ENCODE data around the gene SLC1A3. TPM values are rescaled to one million over a fixed set of nuclear protein-coding genes. Genes with fewer than 3 reads are reported as not detected.
"Not testable (repeated sequence)": the region's sequence is repeated elsewhere in the genome, so short reads cannot be mapped to it uniquely, and the experiment has no call there.

The SLC1A3 gene
- total RNA-seq, 1 donor from 2014 or later: 14.5 TPM

DNA sequence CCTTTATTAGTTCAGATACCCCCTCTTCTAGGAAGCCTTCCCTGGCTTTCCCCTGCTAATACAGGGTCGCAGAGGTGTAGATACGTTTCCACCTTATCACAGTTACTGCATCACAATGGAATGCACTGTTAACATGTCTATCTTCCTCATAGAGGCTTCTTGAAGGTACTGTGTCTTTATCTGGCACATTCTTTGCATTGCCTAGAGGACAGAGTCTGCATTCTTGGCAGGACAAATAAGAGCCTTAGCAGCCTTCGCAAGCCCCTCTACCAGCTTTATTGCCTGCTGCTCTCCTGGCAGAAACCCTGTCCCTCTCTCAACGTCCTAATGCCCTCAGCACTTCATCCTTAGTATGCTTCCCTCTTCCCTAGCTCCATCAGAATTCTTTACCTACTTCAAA is 31.6 kb downstream of the SLC1A3 start:
- H3K27me3 Mint-ChIP-seq: no peaks in the 10 kb centered on the region
- no peak for DNase-seq (ENCODE audit: low spot score, unreplicated experiment)
- TF ChIP-seq, protein P1, sequence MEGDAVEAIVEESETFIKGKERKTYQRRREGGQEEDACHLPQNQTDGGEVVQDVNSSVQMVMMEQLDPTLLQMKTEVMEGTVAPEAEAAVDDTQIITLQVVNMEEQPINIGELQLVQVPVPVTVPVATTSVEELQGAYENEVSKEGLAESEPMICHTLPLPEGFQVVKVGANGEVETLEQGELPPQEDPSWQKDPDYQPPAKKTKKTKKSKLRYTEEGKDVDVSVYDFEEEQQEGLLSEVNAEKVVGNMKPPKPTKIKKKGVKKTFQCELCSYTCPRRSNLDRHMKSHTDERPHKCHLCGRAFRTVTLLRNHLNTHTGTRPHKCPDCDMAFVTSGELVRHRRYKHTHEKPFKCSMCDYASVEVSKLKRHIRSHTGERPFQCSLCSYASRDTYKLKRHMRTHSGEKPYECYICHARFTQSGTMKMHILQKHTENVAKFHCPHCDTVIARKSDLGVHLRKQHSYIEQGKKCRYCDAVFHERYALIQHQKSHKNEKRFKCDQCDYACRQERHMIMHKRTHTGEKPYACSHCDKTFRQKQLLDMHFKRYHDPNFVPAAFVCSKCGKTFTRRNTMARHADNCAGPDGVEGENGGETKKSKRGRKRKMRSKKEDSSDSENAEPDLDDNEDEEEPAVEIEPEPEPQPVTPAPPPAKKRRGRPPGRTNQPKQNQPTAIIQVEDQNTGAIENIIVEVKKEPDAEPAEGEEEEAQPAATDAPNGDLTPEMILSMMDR (IDR thresholded peaks at IDR 0.05; ENCODE audit: unreplicated experiment): no peak
- H3K4me3 Mint-ChIP-seq (ENCODE audit: low read depth): no peak overlapping the region
- no peak overlapping the region for H3K27ac Mint-ChIP-seq
- H3K9me3 Mint-ChIP-seq (ENCODE audit: low read depth): no peaks in the 10 kb centered on the region
- H3K4me1 Mint-ChIP-seq (ENCODE audit: low read depth): peaks cover 9% of the 10 kb centered on the region
- H3K36me3 Mint-ChIP-seq (ENCODE audit: insufficient read depth): peaks cover 3% of the 10 kb centered on the region

DNA sequence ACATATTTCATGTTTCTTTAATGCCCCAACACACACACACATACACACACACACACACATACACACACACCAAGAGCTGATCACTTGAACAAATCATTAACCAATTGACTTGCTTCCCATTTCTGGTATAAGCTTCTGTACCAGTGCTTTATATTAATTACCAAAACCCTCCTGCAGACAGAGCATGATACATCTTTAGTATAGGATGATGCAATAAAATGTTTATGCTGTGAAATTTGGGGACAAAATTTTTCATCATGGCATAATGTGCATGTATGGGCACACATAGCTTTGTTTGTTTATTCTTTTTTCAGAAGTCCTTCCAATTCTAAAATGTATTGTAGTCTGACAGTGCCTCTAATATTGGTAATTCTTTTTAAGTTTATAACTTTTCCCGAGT is 34.5 kb downstream of the SLC1A3 start:
- no peaks in the 10 kb centered on the region for H3K9me3 Mint-ChIP-seq (ENCODE audit: low read depth)
- DNase-seq (ENCODE audit: low spot score, unreplicated experiment): no peak
- H3K4me1 Mint-ChIP-seq (ENCODE audit: low read depth): peaks cover 9% of the 10 kb centered on the region
- no peaks in the 10 kb centered on the region for H3K36me3 Mint-ChIP-seq (ENCODE audit: insufficient read depth)
- TF ChIP-seq, protein P1 (IDR thresholded peaks at IDR 0.05; ENCODE audit: unreplicated experiment): no peak
- H3K27ac Mint-ChIP-seq: no peak overlapping the region
- H3K27me3 Mint-ChIP-seq: no peaks in the 10 kb centered on the region
- no peak overlapping the region for H3K4me3 Mint-ChIP-seq (ENCODE audit: low read depth)

DNA sequence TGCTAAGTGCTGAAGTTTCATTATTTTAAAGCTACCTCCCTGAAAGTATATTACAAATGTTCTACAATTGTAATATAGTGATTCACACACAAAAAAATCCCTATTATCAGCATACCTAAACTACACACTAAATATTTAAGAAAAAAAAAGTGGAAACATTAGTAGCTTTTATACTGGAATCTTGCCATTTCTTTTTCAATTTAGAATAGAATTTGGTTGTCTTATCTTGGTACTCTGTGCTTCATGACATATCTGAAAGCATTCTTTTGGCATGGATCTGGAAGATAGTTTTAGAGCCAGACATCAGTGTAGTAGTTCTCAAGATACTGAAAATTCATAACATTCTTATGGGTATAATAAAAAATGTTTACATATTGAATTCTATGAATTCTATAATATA is 35.0 kb downstream of the SLC1A3 start:
- no peaks in the 10 kb centered on the region for H3K9me3 Mint-ChIP-seq (ENCODE audit: low read depth)

DNA sequence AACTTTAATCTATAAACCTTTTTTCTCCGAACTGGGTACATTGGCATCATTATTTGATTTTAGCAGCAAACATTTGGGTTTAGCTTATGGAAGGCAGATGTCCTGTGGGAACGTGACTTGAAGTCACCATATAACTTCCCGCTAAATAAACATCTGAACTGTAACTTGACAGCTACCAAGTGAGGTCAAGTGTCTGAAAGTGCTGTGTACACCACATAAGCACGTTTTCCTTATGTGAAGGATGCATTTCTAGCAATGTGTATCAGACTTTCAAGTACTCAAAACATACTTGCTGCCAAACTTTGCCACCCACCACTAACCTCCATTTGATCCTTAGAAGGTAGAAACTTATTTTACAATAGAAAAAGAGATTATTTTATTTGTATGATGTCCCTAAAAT is 35.7 kb downstream of the SLC1A3 start:
- no peaks in the 10 kb centered on the region for H3K27me3 Mint-ChIP-seq
- H3K36me3 Mint-ChIP-seq (ENCODE audit: insufficient read depth): no peaks in the 10 kb centered on the region
- DNase-seq (ENCODE audit: low spot score, unreplicated experiment): no peak
- TF ChIP-seq, protein P1 (IDR thresholded peaks at IDR 0.05; ENCODE audit: unreplicated experiment): no peak
- no peaks in the 10 kb centered on the region for H3K9me3 Mint-ChIP-seq (ENCODE audit: low read depth)
- no peak overlapping the region for H3K4me3 Mint-ChIP-seq (ENCODE audit: low read depth)
- H3K27ac Mint-ChIP-seq: no peak overlapping the region
- peaks cover 9% of the 10 kb centered on the region for H3K4me1 Mint-ChIP-seq (ENCODE audit: low read depth)

More for the DNA sequence above, 35.0 kb downstream of the SLC1A3 start:
- DNase-seq (ENCODE audit: low spot score, unreplicated experiment): no peak
- TF ChIP-seq, protein P1 (IDR thresholded peaks at IDR 0.05; ENCODE audit: unreplicated experiment): no peak
- H3K4me3 Mint-ChIP-seq (ENCODE audit: low read depth): no peak overlapping the region
- H3K4me1 Mint-ChIP-seq (ENCODE audit: low read depth): peaks cover 9% of the 10 kb centered on the region
- no peaks in the 10 kb centered on the region for H3K27me3 Mint-ChIP-seq
- H3K36me3 Mint-ChIP-seq (ENCODE audit: insufficient read depth): no peaks in the 10 kb centered on the region
- H3K27ac Mint-ChIP-seq: no peak overlapping the region

DNA sequence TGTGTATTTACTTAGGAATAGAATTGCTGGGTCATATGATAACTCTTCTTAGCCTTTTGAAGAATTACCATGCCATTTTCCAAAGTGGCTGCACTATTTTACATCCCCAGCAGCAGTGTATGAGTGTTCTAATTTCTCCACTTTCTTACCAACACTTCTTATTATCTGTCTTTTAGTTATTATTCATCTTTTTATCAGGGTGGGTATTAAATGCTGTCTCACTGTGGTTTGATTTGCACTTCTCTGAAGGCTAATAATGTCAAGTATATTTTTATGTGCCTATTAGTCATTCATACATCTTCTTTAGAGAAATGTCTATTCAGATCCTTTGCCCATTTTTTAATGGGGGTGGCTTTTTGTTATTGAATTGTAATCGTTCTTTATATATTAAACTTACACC is 36.8 kb downstream of the SLC1A3 start:
- no peak overlapping the region for H3K27ac Mint-ChIP-seq
- DNase-seq (ENCODE audit: low spot score, unreplicated experiment): no peak
- no peak overlapping the region for H3K4me3 Mint-ChIP-seq (ENCODE audit: low read depth)
- no peaks in the 10 kb centered on the region for H3K27me3 Mint-ChIP-seq
- H3K36me3 Mint-ChIP-seq (ENCODE audit: insufficient read depth): no peaks in the 10 kb centered on the region
- TF ChIP-seq, protein P1 (IDR thresholded peaks at IDR 0.05; ENCODE audit: unreplicated experiment): no peak
- no peaks in the 10 kb centered on the region for H3K9me3 Mint-ChIP-seq (ENCODE audit: low read depth)
- H3K4me1 Mint-ChIP-seq (ENCODE audit: low read depth): peaks cover 5% of the 10 kb centered on the region

DNA sequence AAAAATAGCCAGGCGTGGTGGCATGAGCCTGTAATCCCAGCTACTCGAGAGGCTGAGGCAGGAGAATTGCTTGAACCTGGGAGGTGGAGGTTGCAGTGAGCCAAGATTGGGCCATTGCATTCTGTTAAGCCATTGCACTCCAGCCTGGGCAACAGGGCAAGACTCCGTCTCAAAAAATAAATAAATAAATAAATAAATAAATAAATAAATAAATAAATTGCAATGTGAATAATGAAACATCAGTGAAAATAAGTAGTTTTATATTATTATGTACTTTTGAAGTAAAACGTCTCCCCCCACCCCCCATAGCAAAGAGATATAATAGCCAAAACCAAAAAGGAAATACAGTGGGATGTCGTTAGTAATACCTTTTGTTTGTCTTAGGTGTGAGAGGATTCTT is 37.4 kb downstream of the SLC1A3 start:
- DNase-seq (ENCODE audit: low spot score, unreplicated experiment); H3K4me3 Mint-ChIP-seq (ENCODE audit: low read depth); H3K27ac Mint-ChIP-seq; H3K36me3 Mint-ChIP-seq (ENCODE audit: insufficient read depth); H3K4me1 Mint-ChIP-seq (ENCODE audit: low read depth); H3K9me3 Mint-ChIP-seq (ENCODE audit: low read depth); H3K27me3 Mint-ChIP-seq: not testable (repeated sequence)
